GM18505 (cell line): ENCODE measurements around the gene TMEM235.

Experiments
- ATAC-seq: cut with Tn5 transposase; IDR thresholded peaks from one replicate; pipeline ENCODE4 v1.9.1; 2021; ENCODE audit not compliant: unreplicated experiment
- POLR2A ChIP-seq: IDR thresholded peaks from 4 replicates; pipeline ENCODE4 v1.6.1; 2011; ENCODE audit warnings: borderline replicate concordance; ENCODE audit not compliant: insufficient read depth, insufficient read length; ENCODE audit errors: extremely low read depth

Gene TMEM235

DNA sequence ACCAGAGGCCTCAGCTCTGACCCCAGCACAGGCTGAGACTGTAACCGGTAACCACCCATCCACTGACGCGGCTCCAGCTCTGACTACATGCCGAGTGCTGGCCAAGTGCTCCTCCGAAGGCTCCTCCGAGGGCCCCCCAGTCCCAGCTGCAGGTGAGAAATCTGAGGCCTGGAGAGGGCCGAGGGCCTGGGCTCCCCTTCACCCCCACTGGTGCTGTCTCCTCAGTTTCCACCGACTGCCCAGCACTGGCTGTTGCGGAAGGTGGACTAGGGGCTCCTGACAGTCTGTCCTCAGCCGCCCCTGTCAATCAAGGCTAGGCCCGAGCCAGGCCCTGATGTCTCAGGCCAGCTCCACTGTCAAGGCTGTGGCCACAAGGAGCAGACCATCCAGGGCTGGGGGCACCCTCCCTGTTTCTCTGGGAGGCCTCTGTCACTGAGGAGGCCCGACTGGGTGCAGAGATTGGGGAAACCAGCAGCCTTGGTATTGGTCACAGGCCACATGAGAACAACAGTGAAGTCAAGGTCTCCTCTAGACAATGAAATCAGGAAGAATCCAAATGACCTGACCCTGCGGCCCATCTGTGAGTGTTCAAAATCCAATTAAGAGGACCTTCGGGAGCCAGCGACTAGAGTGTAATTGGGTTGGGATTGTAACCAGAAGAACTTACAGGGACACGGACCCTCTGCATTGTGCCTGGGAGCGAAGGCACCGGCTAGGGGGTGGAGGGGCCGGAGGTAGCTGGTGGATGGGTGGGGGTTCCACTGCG lies 5.1 kb downstream of the TMEM235 start:
- no peak for ATAC-seq
- no peak for TF ChIP-seq POLR2A

GRCh38 chr17:78237401-78238012 lies 6.1 kb downstream of the TMEM235 start:
- TF ChIP-seq POLR2A = no peak
- no peak for ATAC-seq

DNA sequence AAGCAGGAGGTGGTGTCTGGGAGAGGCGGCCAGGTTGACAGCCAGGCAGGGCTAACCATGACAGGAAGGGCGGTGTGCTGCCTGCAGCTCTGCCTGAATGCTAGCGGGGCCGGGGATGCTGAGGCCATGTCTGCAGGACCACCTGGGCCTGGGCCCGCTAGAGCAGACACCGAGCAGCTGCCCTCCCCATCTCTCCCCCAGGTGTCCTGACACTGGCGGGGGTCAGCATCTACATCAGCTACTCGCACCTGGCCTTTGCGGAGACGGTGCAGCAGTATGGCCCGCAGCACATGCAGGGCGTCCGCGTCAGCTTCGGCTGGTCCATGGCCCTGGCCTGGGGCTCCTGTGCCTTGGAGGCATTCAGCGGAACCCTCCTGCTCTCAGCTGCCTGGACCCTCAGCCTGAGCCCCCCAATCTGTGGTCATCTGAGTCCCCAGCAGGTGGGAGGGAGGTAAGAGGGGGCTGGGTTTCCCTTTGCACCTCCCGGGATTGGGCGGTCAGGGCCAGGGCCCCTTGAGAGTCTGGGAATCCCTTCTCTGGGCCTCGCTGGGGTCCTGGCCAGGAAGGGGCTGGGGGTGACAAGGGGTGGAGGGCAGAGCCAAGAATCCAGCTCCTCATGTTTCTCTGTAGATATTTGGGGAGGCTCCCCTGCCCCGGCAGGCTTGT lies 7.5 kb downstream of the TMEM235 start:
- no peak for ATAC-seq
- TF ChIP-seq POLR2A = no peak

DNA sequence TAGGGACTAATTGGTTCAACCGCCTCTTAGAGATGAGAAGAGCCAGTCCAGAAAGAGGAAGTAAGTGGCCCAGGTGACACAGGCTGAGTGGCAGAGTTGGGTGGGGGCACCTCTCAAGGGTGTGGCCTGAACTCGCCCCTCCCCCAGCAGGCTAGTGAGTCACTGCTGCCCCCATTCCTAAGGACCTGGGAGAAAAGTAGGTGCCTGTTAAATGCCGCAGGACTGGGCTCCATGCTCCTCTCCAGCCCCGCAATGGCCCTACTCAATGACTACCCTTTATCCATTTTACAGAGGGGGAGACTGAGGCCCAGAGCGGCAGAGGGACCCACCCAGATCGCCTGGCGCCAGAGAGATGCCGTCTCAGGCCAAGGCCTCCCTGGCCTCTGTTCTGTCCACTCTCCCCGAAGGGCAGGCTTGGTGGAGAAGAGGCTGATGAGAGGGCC lies 8.1 kb downstream of the TMEM235 start:
- TF ChIP-seq POLR2A = no peak
- no peak for ATAC-seq

DNA sequence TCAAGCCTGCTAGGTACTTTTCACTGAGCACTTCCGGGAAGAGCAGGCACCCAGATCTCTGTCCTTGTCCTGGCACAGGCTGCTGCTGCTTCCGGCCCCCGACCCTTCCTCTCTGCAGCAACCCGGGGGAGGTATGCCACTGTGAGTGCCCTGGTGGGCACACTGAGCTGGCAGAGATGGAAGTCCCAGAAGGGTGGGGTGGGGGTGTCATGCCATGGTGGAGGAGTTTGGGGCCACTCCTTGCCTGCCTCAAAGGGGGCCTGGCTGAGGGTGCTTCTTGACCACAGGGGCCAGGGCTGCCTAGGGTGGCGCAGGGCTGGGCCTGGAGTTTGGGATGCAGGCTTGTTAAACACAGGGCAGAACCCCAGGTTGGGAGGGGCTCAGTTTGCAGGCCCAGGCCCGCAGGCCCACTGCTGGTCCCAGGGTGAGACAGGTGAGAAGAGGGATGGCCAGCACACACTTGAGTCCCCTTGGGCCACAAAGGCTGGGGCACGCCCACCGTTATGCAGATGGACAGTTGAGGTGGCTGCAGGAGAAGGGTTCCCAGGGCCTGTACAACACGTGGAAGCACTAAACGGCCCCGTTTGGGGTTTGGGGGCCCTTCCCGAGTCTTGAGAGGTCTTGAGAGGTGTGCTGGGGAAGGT lies 8.7 kb downstream of the TMEM235 start:
- no peak for ATAC-seq
- no peak for TF ChIP-seq POLR2A

- no peak for ATAC-seq
- no peak for TF ChIP-seq POLR2A
Measured at GRCh38 chr17:78240839-78241238, 9.4 kb downstream of the TMEM235 start.

DNA sequence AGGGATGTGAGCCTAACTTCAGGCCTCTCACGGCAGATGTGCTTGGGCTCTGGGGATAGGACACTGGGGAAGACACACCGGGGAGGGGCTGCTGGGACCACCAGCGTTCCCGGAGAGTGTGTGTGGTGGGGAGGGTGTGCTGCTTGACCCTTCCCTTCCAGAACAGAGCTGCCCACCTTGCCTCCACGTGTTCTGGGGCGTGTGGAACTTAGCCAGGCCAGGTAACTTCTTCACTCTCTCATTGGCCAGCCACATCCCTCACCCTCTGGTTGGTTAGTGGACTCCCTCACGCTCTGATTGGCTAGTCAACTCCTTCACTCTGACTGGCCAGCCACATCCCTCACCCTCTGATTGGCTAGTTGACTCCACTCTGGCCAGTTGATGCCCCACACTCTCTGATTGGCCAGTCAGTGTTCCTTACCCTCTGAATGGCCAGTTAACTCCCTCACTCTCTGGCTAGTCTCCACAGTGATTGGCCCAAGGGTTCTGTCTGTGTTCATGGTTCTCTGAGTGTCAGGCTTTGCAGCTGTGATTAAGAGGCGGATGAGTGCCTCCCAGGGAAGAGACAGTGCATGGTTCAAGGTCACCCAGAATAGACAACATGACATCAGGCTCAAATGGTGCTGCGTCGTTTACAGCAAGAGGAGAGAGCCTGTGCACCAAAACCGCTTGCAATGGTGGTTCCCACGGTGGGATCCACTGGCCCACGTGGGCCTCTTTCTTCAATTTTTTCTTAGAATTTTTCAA lies 10.0 kb downstream of the TMEM235 start:
- no peak for ATAC-seq
- no peak for TF ChIP-seq POLR2A

- ATAC-seq = no peak
- no peak for TF ChIP-seq POLR2A
Measured at GRCh38 chr17:78242024-78242742, 10.8 kb downstream of the TMEM235 start.

GRCh38 chr17:78247304-78247703 lies 15.9 kb downstream of the TMEM235 start:
- no peak for TF ChIP-seq POLR2A
- ATAC-seq = no peak

DNA sequence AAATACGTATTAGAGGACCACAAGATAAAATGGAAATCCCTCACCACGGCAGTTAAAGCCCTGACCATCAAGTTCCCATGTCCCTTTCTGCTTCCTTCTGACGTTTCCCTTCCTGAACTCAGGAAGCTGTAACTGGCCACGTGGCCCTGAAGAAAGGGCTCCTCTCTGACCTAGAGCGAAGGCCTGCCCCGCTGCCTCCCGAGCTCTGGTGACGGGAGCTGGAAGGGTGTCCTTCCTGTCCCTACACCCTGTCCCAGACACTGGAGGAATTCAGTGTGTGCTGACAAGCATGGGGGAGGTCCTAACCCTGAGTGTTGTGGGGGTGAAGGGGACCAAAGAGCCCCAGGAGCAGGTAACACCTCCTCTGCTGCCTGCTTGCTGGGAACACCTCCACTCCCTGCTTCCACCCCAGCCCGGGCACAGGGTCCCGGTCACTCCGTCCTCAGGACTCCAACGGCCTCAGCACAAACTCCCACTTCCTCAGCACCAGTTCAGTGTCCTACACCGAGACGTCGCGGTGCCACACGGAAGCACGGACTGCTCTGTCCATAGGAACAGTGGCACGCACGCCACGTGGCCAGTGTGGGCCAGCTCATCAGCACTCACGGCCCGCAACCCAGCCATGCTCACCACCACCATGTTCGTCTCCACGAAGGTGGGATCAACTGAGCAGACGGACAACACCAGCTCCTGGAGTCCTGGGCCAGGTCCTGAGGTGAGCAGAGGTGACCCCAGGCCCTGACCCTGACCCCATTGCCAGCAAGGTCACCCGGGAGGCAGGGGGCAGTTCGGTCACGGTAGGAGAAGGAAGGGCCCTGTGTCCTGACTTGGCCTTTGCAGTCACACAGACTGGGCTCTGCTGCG lies 16.9 kb downstream of the TMEM235 start:
- ATAC-seq = no peak
- no peak for TF ChIP-seq POLR2A

DNA sequence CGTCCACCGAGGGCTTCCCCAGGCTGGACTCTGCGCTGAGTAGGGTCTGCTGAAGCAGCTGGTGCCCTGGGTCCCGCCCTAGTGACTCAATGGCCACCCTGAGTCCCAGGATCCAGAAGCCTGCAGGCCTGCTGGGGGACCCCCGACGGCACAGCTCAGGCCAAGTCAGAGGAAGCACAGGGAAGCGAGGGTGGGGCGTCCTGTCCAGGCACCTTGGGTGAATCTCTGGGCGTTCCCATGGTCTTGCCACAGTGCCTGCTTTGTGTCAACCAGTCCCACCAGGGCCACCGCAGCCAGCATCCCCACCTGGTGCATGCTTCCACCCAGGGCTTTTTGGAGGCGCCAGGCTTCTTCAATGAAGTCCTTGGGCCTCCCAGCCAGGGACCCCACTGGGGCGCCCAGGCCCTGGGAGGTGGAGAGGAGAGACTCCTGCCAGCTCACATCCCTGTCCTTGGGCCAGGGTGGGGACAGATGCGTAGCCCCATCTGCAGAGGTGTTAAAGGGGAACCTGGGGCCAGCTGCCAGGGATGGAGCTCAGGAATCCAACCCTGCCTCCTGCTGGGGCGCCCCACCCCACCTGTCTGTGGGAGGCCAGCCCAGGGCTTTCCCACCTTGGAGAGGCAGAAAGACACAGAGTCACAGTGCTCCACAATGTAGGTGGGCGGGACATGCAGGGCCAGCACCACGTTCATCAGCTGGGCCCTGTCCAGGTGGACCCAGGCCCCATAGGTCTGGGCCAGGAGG lies 17.8 kb downstream of the TMEM235 start:
- no peak for TF ChIP-seq POLR2A
- ATAC-seq = no peak
